HEK293 (cell line): ENCODE measurements around the gene UCK2.

Source experiments
- BCL11A ChIP-seq: fragments of 450-650 bp; formaldehyde crosslinking; IDR thresholded peaks from 2 replicates; pipeline ENCODE4 v1.5.1; 2016; ENCODE audit warnings: low read depth, missing biosample characterization, missing genetic modification characterization
- HOXA7 ChIP-seq: sonication (generic); formaldehyde crosslinking; IDR thresholded peaks from 2 replicates; pipeline ENCODE4 v1.8.1; 2022; ENCODE audit warnings: missing genetic modification reagents, borderline replicate concordance
- TCF7L2 ChIP-seq: IDR thresholded peaks from 2 replicates; pipeline ENCODE4 v1.6.1; 2011; ENCODE audit warnings: low read depth, mild to moderate bottlenecking, inconsistent platforms, low read length, moderate library complexity, borderline replicate concordance
- YY1 ChIP-seq: fragments of 450-650 bp; formaldehyde crosslinking; IDR thresholded peaks from 2 replicates; pipeline ENCODE4 v1.5.1; 2018; ENCODE audit warnings: missing biosample characterization, missing genetic modification characterization
- ZNF660 ChIP-seq: fragments of 450-650 bp; IDR thresholded peaks from 2 replicates; pipeline ENCODE4 v1.5.1; 2018; ENCODE audit warnings: missing biosample characterization, mild to moderate bottlenecking, missing genetic modification characterization
- ZSCAN30 ChIP-seq: fragments of 450-650 bp; IDR thresholded peaks from 2 replicates; pipeline ENCODE4 v1.5.1; 2018; ENCODE audit warnings: missing biosample characterization, mild to moderate bottlenecking, missing genetic modification characterization, moderate library complexity
- TF ChIP-seq, protein P1 (sequence below): fragments of 450-650 bp; formaldehyde crosslinking; IDR thresholded peaks from 2 replicates; pipeline ENCODE4 v1.5.1; 2016; ENCODE audit warnings: missing biosample characterization, missing genetic modification characterization
- TF ChIP-seq, protein P2 (sequence below): fragments of 450-650 bp; formaldehyde crosslinking; IDR thresholded peaks from 2 replicates; pipeline ENCODE4 v1.5.1; 2016; ENCODE audit warnings: missing biosample characterization, missing genetic modification characterization
- TF ChIP-seq, protein P3 (sequence below): fragments of 450-650 bp; formaldehyde crosslinking; IDR thresholded peaks from 2 replicates; pipeline ENCODE4 v1.5.1; 2016; ENCODE audit warnings: missing biosample characterization, missing genetic modification characterization

DNA sequence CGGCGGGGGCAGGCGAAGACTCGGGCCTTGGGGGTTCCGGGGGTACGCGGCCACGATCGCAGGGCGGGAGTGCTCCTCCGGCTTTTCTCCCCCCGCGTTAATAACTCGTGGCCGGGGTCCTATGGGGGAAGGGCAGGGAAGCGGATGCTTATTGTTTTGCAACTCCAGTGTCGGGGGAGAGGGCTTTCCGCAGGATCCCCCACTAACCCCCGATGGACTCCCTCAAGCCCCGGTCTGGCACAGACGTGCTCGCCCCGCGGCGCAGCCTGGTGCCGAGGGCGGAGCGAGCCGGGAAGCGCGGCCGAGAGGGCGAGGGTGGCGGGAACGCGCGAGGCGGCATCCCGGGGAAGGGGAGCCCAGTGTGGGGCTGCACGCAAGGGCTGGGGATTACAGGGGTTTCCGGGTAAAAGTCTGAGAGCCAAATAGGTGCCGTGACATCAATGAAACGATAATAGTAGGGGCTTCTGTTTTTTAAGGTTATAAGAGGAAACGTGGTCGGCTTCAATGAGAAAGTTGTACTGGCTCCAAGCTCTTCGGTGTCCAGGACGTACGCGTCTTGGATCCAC is 772 bp downstream of the UCK2 start:
- TF ChIP-seq, protein P1, sequence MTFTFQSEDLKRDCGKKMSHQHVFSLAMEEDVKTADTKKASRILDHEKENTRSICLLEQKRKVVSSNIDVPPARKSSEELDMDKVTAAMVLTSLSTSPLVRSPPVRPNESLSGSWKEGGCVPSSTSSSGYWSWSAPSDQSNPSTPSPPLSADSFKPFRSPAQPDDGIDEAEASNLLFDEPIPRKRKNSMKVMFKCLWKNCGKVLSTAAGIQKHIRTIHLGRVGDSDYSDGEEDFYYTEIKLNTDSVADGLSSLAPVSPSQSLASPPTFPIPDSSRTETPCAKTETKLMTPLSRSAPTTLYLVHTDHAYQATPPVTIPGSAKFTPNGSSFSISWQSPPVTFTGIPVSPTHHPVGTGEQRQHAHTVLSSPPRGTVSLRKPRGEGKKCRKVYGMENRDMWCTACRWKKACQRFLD (tag by site-specific recombination): no peak
- TF ChIP-seq TCF7L2 (no peak), ZNF660 (tag by site-specific recombination) (no peak; the same call in 1 of the 2 replicates), BCL11A (no peak), HOXA7 (CRISPR knock-in tag) (no peak), YY1 (tag by site-specific recombination) (no peak; the same call in 1 of the 2 replicates), ZSCAN30 (tag by site-specific recombination) (peak; percentile 11; the same call in 1 of the 2 replicates)
- TF ChIP-seq, protein P2, sequence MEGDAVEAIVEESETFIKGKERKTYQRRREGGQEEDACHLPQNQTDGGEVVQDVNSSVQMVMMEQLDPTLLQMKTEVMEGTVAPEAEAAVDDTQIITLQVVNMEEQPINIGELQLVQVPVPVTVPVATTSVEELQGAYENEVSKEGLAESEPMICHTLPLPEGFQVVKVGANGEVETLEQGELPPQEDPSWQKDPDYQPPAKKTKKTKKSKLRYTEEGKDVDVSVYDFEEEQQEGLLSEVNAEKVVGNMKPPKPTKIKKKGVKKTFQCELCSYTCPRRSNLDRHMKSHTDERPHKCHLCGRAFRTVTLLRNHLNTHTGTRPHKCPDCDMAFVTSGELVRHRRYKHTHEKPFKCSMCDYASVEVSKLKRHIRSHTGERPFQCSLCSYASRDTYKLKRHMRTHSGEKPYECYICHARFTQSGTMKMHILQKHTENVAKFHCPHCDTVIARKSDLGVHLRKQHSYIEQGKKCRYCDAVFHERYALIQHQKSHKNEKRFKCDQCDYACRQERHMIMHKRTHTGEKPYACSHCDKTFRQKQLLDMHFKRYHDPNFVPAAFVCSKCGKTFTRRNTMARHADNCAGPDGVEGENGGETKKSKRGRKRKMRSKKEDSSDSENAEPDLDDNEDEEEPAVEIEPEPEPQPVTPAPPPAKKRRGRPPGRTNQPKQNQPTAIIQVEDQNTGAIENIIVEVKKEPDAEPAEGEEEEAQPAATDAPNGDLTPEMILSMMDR (tag by site-specific recombination): no peak
- TF ChIP-seq, protein P3, sequence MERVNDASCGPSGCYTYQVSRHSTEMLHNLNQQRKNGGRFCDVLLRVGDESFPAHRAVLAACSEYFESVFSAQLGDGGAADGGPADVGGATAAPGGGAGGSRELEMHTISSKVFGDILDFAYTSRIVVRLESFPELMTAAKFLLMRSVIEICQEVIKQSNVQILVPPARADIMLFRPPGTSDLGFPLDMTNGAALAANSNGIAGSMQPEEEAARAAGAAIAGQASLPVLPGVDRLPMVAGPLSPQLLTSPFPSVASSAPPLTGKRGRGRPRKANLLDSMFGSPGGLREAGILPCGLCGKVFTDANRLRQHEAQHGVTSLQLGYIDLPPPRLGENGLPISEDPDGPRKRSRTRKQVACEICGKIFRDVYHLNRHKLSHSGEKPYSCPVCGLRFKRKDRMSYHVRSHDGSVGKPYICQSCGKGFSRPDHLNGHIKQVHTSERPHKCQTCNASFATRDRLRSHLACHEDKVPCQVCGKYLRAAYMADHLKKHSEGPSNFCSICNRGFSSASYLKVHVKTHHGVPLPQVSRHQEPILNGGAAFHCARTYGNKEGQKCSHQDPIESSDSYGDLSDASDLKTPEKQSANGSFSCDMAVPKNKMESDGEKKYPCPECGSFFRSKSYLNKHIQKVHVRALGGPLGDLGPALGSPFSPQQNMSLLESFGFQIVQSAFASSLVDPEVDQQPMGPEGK (tag by site-specific recombination): peak; percentile 89
